HFFc6 (cell line): Measurements from ENCODE around the gene MED1. TPM values are rescaled to one million over a fixed set of nuclear protein-coding genes. Genes with fewer than 3 reads are reported as not detected.
"Not testable (repeated sequence)": the region's sequence is repeated elsewhere in the genome, so short reads cannot be mapped to it uniquely, and the experiment has no call there.

Source experiments
- DNase-seq: peaks from one replicate; pipeline ENCODE4 v3.0.0-alpha.2; 2018
- H3K27ac Mint-ChIP-seq: 2 replicates; pipeline ENCODE4 v1.8.0; 2020; ENCODE audit warnings: mild to moderate bottlenecking, mixed read lengths
- H3K27me3 Mint-ChIP-seq: 2 replicates; pipeline ENCODE4 v1.8.0; 2021; ENCODE audit warnings: mild to moderate bottlenecking, moderate library complexity, mixed read lengths; ENCODE audit not compliant: insufficient read depth
- H3K36me3 Mint-ChIP-seq: 2 replicates; pipeline ENCODE4 v1.8.0; 2021; ENCODE audit warnings: low read depth, mixed read lengths
- H3K4me1 Mint-ChIP-seq: 2 replicates; pipeline ENCODE4 v1.8.0; 2020; ENCODE audit warnings: low read depth, mixed read lengths
- H3K4me3 Mint-ChIP-seq: 2 replicates; pipeline ENCODE4 v1.8.0; 2020; ENCODE audit warnings: mild to moderate bottlenecking, moderate library complexity, mixed read lengths
- H3K9me3 Mint-ChIP-seq: 2 replicates; pipeline ENCODE4 v1.8.0; 2020; ENCODE audit warnings: mild to moderate bottlenecking, mixed read lengths
- total RNA-seq, 6 experiments: library from RNA; stranded (reverse); fragmentation: NEBNext Ultra II Directional; extraction: Animal tissue kit (Norgen Biotek cat#: 25700); gene quantifications; 2 replicates in 1 of 6; 3 replicates in 5 of 6; pipeline ENCODE4 v1.2.3, GENCODE V29; 2021
- TF ChIP-seq, protein P1 (sequence below): fragments of 200-600 bp; sonication (generic); IDR thresholded peaks from 2 replicates; pipeline ENCODE4 v1.5.0; 2021; ENCODE audit warnings: antibody characterized with exemption, mild to moderate bottlenecking

The MED1 gene
- total RNA-seq, 6 experiments from 2014 or later, result 35.7 to 40.8 (median 38.5) TPM

DNA sequence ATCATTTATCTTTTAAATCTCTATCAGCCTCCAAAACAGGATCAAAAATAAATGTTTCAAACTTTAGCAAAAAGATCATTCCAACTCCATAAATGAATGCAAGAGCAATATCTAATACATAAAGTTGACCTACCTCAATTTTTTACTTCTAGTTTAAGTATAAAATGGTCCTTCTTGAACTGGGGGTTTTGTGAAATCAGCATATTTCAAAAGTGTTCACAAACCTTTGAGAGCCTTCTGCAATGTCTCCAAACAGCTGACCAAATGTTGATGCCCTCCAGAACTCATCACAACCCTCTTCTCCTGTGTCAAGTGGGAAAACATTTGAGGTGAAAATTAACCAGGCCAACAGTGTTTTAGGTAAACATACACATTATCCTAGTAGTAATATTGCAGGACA is 7.7 kb downstream of the MED1 start:
- H3K9me3 Mint-ChIP-seq, result no peaks in the 10 kb centered on the region
- H3K4me1 Mint-ChIP-seq, result no peaks in the 10 kb centered on the region
- no peak for DNase-seq

DNA sequence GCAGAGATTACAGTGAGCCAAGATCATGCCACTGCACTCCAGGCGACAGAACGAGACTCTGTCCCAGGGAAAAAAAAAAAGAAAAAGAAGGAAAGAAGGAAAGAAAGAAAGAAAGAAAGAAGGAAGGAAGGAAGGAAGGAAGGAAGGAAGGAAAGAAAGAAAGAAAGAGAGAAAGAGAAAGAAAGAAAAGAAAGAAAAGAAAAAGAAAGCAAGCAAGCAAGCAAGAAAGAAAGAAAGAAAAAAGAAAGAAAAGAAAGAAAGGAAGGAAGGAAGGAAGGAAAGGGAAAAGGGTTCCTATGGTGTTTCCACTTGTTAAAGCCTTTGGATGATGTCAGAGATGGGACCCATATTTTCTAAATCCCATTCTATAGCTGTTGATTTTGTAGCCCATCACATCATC is 11.2 kb downstream of the MED1 start:
- not testable (repeated sequence) for H3K4me1 Mint-ChIP-seq, H3K9me3 Mint-ChIP-seq, DNase-seq, H3K27me3 Mint-ChIP-seq, H3K27ac Mint-ChIP-seq, H3K4me3 Mint-ChIP-seq
- peaks cover 27% of the 10 kb centered on the region for H3K36me3 Mint-ChIP-seq

More for the DNA sequence above, 7.7 kb downstream of the MED1 start:
- TF ChIP-seq, protein P1, sequence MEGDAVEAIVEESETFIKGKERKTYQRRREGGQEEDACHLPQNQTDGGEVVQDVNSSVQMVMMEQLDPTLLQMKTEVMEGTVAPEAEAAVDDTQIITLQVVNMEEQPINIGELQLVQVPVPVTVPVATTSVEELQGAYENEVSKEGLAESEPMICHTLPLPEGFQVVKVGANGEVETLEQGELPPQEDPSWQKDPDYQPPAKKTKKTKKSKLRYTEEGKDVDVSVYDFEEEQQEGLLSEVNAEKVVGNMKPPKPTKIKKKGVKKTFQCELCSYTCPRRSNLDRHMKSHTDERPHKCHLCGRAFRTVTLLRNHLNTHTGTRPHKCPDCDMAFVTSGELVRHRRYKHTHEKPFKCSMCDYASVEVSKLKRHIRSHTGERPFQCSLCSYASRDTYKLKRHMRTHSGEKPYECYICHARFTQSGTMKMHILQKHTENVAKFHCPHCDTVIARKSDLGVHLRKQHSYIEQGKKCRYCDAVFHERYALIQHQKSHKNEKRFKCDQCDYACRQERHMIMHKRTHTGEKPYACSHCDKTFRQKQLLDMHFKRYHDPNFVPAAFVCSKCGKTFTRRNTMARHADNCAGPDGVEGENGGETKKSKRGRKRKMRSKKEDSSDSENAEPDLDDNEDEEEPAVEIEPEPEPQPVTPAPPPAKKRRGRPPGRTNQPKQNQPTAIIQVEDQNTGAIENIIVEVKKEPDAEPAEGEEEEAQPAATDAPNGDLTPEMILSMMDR, result no peak
- H3K36me3 Mint-ChIP-seq, result peaks cover 40% of the 10 kb centered on the region
- no peak overlapping the region for H3K27ac Mint-ChIP-seq
- no peaks in the 10 kb centered on the region; the same call in 1 of the 2 replicates for H3K27me3 Mint-ChIP-seq
- H3K4me3 Mint-ChIP-seq, result no peak overlapping the region

DNA sequence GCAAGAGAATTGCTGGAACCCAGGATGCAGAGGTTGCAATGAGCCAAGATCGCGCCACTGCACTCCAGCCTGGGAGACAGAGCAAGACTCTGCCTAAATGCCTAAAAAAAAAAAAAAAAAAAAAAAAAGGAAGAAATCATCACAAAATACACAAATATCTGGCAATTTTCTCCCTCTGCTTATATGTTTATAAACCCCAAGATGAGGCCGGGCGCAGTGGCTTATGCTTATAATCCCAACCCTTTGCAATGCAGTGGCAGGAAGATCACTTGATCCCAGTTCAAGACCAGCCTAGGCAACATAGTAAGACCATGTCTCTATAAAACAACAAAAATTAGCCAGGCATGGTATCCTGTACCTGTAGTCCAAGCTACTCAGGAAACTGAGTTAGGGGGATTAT is 21.5 kb downstream of the MED1 start:
- TF ChIP-seq, protein P1, result no peak
- no peak overlapping the region for H3K4me3 Mint-ChIP-seq
- no peaks in the 10 kb centered on the region for H3K9me3 Mint-ChIP-seq
- no peaks in the 10 kb centered on the region; the same call in 1 of the 2 replicates for H3K27me3 Mint-ChIP-seq
- no peak for DNase-seq
- no peak overlapping the region for H3K27ac Mint-ChIP-seq
- H3K4me1 Mint-ChIP-seq, result peaks cover 12% of the 10 kb centered on the region
- H3K36me3 Mint-ChIP-seq, result peaks cover 19% of the 10 kb centered on the region

DNA sequence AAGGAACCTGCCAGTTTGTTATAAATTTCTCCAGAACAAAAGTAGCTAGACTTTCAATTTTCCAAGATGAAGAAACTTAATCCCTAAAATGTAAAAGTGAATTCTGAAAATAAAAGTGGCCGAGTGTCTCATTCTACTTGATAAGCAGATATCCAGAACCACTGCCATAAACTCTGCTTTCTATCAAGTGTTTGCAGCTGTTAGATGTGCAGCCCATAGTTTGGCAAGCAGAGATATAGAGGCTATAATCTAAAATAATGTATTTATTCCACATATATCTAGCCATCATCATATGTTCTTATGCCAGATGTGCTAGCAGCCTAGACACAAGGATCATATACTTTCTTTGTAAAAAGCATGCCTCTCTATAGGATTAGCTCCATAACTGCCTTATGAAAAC is 34.9 kb downstream of the MED1 start:
- Mint-ChIP-seq H3K27me3 (no peaks in the 10 kb centered on the region), H3K9me3 (no peaks in the 10 kb centered on the region), H3K4me1 (no peaks in the 10 kb centered on the region), H3K27ac (no peak overlapping the region), H3K4me3 (no peak overlapping the region), H3K36me3 (peaks cover 18% of the 10 kb centered on the region)
- TF ChIP-seq, protein P1, result no peak
- DNase-seq, result no peak

DNA sequence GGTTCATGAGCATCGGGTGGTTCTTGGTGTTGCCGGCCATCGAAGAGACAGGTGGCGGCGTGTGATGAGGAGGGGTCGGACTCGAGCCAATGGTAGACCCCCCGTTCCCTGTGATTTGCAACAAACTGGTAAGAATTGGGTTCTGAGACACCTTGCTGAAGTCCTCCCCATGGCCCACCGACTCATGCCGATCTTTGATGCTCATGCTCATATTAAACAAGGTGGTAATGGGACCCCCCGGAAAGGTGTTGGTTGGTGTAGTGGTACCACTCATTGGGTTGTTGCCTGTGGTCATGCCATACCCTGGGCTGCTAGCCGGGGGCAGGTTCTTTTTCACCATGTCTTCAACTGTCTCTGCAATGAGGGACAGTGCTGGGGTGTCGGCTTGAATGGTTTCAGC is 40.8 kb downstream of the MED1 start:
- no peak for DNase-seq

DNA sequence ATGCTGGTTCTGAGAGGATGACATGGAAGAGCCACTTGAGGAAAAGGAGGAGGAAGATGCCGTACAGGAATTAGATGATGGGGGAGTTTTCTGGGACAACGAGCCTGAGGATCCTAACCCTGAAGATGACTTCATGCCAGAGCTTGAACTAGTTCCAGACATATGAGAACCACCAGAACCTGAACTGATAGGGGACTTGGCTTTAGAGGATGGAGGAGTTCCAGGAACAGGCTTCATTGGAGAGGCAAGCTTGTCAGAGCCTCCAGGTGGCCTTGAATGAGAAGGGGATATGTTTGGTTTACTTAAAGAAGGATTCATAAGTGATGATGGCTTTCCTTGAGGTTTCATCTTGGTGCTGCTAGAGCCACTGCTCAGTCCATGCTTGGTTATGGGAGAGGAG is 42.7 kb downstream of the MED1 start:
- H3K4me1 Mint-ChIP-seq, result peaks cover 40% of the 10 kb centered on the region
- no peak overlapping the region for H3K4me3 Mint-ChIP-seq
- TF ChIP-seq, protein P1, result no peak
- H3K27me3 Mint-ChIP-seq, result no peaks in the 10 kb centered on the region; the same call in 1 of the 2 replicates
- H3K27ac Mint-ChIP-seq, result no peak overlapping the region; the same call in 1 of the 2 replicates
- peaks cover 34% of the 10 kb centered on the region for H3K36me3 Mint-ChIP-seq
- DNase-seq, result no peak
- H3K9me3 Mint-ChIP-seq, result no peaks in the 10 kb centered on the region

More for the DNA sequence above, 40.8 kb downstream of the MED1 start:
- Mint-ChIP-seq H3K9me3 (no peaks in the 10 kb centered on the region), H3K27ac (no peak overlapping the region), H3K27me3 (no peaks in the 10 kb centered on the region; the same call in 1 of the 2 replicates), H3K4me1 (peaks cover 25% of the 10 kb centered on the region), H3K4me3 (no peak overlapping the region), H3K36me3 (peaks cover 40% of the 10 kb centered on the region)
- TF ChIP-seq, protein P1, result no peak
